GM21381 (cell line): Measurements from ENCODE around the gene AGR2.
"Not testable (repeated sequence)": the region's sequence is repeated elsewhere in the genome, so short reads cannot be mapped to it uniquely, and the experiment has no call there.

Experiments
- ATAC-seq: cut with Tn5 transposase; IDR thresholded peaks from one replicate; pipeline ENCODE4 v1.9.1; 2021; ENCODE audit warnings: mild to moderate bottlenecking, moderate library complexity; ENCODE audit not compliant: unreplicated experiment

AGR2 gene

GRCh38 chr7:16804674-16805439 is at the start of gene AGR2:
TSS of gene AGR2 (minus strand) at chr7:16804999. CDS start at chr7:16801796, 3,203 bp downstream.
- no peak for ATAC-seq

- ATAC-seq, result not testable (repeated sequence)
Measured at GRCh38 chr7:16853189-16853588, 48.4 kb upstream of the AGR2 start.

DNA sequence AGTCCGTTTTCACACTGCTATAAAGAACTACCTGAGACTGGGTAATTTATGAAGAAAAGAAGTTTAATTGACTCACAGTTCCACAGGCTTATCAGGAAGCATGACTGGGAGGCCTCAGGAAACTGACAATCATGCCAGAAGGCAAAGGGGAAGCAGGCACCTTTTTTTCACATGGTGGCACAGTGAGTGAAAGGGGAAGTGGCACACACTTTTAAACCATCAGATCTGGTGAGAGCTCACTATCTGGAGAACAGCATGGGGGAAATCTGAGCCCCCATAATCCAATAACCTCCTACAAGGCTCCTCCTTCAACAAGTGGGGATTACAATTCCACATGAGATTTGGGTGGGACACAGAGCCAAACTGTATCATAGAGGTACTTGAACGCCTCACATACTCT is 47.0 kb upstream of the AGR2 start:
- no peak for ATAC-seq

DNA sequence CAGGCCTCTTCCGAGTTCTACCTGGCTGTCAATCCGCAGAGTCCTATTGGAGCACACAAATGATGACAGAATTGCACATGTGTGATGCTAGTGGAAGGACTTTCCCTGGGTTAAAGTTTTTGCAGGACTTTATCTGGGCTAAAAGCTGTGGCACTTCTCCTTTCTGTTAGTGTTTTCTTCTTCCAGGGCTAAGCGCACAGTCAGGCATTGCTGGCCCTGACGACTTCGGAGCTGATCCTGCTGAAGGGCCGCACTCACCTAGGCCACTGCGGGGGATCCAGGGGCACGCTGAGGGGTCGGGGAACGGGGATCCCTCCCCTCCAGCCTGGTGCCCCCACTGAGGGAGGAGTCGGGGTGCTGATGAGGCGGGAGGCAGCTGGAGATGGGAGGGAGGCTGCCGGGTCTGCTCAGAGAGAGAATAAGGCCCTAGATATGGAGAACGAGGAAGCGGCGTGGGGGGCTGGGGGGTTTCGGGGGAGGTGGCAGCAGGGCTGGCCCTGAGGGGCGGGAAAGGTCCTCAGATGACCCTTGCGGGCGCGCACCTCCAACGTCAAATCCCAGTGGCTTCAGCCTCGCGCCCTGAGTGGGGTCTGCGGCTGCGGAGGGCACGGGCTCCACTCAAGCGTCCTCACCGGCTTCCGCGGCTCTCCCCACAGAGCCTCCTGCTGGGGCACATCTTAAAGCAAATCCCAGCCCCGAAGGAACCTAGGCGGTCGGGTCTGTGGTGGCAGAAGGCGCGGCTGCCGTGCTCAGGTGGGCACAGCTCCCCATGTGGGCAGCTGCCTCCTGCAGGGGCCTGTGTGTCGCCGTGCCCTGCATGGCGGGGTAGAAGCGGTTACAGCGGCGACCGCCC is 46.0 kb upstream of the AGR2 start:
- no peak for ATAC-seq

- ATAC-seq, result no peak
Measured at GRCh38 chr7:16849296-16850148, 44.7 kb upstream of the AGR2 start.

DNA sequence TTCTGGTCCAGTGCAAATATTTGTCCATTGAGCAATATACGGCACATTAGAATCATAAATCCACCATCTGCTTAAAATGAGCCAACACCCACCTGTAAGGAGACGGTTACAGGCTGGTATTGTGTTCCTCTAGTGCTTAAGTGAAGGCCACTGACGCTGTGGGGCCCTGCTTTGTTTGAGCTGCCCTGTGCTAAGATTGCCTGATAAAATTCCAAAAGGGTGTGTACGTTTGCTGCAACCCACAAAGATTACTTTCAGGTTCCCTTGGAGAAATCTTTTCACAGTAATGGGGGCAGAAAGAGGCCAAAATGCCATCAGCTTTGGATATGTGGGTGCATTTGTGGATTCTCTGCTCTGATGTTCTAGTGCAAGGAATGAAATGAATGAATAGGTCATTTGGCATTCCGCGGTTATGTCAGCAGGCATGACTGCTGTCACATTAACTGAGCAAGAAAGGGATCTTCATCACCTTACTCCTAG is 42.6 kb upstream of the AGR2 start:
- ATAC-seq, result no peak

DNA sequence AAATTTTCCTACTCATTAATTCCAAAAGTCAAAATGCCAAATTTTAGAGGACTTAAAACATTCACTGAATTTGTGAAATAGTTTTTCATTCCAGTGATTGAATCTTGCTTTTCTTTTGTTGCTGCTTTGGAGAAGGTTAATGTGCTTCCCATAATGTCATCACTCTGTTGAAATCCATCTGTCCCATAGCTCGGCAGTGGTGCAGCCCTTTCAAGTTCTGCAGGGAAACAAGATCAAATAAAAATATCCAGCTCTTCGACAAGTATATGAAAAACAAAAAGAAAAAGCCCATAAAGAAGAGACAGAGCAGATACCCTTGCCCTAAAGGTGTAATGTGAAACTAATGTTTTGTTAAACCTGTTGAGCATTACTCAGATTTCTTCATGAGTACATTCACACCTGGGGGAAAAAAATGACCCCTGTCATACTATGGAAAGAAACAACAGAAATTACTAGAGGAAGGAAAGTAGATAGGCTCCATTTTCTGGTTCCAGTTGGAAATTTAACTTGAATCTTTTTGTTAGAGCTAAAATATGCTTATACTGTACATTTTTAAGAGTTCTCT is 41.9 kb upstream of the AGR2 start:
- ATAC-seq, result no peak

- ATAC-seq, result no peak
Measured at GRCh38 chr7:16845746-16846145, 40.9 kb upstream of the AGR2 start.

DNA sequence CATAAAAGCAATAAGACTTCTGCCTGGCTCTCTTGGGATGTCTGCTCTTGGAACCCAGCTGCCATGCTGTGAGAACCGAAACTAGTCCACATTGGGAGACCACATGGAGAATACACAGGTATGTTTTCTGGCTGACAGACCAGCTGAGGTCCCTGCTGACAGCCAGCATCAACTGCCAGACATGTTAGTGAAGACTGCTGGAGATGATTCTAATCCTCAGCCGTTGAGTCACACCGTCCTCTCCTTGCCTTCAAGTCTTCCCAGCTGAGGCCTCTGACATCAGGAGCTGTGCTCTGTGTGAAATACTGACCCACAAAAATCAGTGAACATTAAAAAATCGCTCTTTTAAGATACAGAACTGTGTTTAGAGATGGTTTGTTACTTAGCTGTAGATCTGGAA is 36.9 kb upstream of the AGR2 start:
- no peak for ATAC-seq

DNA sequence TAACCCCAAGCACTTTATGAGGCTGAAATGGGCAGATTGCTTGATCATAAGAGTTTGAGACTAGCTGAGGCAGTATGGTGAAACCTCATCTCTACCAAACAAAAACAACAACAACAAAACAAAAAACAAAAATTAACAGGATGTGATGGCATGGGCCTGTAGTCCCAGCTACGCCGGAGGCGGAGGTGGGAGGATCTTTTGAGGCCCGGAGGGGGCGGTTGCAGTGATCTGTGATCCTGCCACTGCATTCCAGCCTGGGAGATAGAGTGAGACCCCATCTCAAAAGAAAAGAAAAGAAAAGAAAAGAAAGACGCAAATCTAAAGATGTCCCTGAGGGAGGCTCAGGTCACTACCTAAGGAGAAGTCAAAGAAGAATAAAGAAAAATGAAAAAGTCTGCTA is 35.3 kb upstream of the AGR2 start:
- ATAC-seq, result no peak

DNA sequence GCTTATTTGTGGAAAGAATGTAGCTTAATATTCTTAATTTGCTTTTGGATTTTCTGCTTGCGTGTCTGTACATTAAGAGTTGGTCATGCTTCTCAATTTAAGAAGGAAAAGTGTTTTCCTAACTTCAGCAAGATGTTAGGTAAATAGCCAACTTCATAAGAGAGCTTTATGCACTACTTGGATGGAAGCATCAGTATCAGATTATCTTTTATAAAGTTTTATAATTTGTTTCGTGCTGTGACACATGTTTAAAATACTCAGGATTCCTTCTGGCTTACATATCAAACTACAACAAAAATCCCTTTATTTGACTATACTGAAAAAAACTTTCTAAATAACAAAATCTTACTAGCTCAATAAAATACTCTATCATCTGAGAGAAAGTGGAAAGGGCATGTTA is 34.8 kb upstream of the AGR2 start:
- ATAC-seq, result no peak

DNA sequence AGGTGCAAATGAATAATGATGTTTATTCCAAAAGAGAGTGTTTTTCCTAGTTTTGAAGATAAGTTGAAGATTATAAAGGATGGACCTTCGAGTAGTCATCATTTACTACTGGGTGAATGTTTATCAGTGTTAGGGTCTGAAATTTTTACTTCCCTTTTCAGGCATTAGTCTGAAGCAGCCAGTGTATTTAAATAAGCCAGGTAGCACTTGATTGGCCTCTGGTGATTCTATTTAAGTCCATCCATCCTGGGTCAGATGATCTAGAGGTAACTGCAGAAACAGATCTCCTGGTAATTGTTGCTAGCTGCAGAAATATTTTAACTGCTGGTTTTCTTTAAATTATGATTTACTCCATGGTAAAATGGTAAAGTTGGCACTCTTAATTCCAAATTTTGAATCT is 34.1 kb upstream of the AGR2 start:
- no peak for ATAC-seq

- ATAC-seq, result no peak
Measured at GRCh38 chr7:16838386-16838785, 33.6 kb upstream of the AGR2 start.

- ATAC-seq, result no peak
Measured at GRCh38 chr7:16836481-16836880, 31.7 kb upstream of the AGR2 start.

DNA sequence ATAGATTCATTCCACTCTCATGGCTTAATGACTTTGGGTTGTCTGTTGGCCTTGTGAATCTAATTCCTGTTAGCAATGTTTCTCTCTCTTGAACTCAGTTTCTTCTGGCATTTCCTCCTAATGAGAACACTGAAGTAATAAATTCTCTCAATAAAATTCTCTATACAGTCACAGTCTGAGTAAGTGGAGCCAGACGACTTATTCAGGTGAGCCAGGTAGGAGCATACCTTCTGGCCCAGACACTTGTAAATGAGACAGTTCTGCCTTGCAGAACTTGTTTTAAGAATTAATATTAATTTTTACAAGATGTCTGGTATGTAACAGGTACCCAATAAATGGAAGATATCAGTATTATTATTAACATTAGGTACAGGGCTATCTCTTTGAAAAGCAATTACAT is 28.6 kb upstream of the AGR2 start:
- ATAC-seq, result no peak

DNA sequence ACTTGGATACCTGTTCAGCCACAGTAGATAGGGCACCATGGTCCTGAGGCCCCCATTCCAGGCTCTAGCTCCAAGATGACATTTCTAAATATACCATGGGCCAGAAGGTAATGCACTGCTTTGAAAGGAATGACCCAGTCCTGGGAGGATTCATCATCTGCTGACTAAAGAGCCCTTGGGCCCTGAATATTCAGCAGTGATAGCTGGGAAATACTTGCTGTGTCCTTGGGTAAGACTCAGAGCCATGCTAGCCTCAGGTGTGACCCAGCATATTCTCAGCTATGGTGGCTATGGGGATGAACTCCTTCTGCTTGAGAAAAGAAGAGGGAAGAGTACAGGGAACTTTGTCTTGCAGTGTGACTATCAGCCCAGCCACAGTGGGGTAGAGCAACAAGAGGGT is 21.3 kb upstream of the AGR2 start:
- ATAC-seq, result no peak

GRCh38 chr7:16822029-16822428 is 17.2 kb upstream of the AGR2 start:
- no peak for ATAC-seq

DNA sequence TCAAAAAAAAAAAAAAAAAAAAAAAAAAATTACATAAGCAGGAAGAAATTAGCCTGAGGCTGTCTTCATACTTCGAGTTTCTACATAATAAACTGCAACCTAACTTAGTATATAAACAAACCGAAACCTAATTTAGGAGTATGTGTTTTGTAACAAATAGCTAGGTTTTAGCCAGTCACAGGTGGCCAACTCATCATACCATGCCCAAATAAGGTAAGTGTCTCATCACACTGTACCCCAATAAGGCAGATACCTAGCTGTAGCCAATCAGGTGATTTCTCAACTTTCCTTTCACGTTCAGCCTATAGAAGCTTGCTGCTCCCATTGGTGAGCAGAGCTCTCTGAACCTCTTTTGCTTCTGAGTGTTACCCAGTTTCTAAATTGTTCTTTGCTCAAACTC is 13.9 kb upstream of the AGR2 start:
- no peak for ATAC-seq

DNA sequence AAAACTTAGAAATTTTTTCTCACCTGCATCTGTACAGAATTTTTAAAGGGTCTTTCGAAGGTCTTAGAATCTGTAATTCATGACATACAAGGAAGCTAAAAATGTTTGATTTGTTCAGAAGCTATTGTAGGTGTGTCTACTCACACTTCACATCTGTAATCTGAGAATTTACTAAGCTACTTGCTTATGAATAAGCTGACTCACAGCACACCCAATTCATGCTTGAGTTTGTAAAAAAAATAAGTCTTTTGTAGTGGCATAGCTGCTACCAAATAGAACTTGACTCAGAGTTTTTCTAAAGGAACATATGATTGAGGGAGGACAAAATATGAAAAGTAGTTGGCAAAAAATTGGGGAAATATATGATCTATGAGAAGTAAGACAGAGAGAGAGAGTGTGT is 12.7 kb upstream of the AGR2 start:
- ATAC-seq, result no peak

- no peak for ATAC-seq
Measured at GRCh38 chr7:16816824-16817223, 12.0 kb upstream of the AGR2 start.

DNA sequence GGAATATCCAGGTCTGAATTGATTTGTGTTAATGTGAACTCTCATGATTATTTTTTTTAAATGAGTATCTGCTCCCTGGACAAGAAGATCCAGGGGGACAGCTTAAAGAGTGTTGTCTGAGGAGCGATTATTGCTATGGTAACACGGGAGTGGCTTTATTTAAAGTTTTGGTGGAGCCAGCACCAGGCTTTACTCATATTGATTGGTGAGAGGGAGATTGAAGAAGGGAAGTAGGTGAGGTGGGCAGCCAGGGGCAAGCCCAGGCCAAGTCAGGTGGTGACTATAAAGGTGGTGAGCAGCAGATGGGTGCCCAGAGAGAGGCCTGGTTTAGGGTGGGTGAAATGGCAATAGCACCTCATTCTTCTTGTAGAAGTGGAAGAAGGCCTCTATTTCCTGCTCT is 10.2 kb upstream of the AGR2 start:
- ATAC-seq, result no peak
